T-helper 9 cell (primary cell): Measurements from ENCODE around the gene PRSS48.
"Not testable (repeated sequence)": the region's sequence is repeated elsewhere in the genome, so short reads cannot be mapped to it uniquely, and the experiment has no call there.

Source experiments
- DNase-seq: peaks from one replicate; pipeline ENCODE4 v3.0.0-alpha.2; 2020
- total RNA-seq, 2 donors: gene quantifications; one replicate each; lab custom pipeline; 2026; lab: John Stamatoyannopoulos, UW

The PRSS48 gene, protein sequence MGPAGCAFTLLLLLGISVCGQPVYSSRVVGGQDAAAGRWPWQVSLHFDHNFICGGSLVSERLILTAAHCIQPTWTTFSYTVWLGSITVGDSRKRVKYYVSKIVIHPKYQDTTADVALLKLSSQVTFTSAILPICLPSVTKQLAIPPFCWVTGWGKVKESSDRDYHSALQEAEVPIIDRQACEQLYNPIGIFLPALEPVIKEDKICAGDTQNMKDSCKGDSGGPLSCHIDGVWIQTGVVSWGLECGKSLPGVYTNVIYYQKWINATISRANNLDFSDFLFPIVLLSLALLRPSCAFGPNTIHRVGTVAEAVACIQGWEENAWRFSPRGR
- 0 reads per million in 2 donors for total RNA-seq

DNA sequence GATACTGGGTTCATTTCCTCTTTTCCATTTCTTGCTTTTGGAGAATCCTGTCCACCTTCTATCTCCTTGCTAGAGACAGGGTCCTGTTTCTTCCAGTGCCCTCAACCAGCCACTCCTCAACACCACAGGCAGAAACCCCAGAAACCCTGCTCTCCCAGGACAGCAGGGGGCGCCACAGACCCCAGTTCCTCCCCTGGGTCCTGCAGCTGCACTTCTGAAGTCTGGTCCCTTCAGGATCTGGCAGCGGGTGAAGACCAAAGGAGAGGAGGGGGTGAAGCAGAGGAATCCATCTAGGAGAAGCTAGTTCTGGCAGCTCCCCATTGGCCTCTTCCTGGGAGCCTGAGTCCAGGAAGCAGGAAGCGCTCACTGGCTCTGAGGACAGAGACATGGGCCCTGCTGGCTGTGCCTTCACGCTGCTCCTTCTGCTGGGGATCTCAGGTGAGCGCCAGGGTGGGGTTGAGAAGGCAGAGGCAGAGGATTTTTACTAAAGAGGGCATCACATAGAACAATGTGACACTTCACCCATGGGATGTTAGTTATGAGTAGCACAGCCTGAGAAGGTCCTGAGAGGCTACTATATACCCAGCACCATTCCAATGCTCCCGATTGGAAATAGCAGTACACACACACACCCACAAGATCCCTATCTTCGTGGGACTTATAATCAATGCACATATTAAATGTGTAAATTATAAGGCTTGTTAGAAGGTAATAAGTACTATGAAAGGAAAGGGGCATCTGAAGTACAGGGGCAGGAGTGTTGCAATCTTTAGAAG is at the start of gene PRSS48:
Gene PRSS48 (plus strand): TSS at position 375 of the 776 bp plus-strand sequence. CDS start 12 bp downstream, at position 387.
- peak; percentile 7 for DNase-seq

DNA sequence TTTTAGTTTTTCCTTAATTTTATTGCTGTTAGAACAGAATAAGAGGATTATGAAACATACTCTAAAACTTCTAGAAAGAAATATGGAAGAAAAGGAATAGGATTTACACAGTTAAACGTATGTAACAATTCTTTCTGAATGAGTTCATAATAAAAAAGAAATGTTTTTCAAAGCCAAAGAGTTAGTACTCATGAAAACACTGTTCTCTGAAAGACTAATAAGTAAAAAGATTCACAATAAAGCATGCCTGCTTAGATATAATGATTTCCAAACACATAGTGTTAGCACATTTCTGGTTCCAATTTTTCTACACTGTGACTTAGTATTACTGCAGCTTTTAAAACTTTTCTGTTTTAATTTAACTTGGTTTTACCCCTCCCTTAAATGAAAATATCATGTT is 49.8 kb upstream of the PRSS48 start:
- no peak for DNase-seq

DNA sequence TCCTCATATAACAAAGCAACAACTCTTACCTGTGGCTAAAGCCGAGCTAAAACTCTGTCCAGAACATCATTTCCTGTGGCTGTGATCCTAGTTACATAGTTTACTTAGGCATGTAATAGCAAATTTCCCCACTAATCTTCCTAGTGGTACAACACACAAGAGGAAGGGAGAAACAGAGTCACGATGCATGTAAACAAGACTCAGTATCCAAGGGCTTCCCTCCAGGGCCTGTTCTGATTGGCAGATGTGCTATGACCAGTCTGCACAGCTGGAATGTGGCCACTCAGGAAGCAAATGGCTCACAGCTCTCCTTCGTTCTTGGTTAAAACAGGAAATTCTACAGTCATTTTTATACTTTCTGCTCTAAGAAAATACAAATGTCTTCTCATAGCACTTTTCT is 49.2 kb upstream of the PRSS48 start:
- no peak for DNase-seq

DNA sequence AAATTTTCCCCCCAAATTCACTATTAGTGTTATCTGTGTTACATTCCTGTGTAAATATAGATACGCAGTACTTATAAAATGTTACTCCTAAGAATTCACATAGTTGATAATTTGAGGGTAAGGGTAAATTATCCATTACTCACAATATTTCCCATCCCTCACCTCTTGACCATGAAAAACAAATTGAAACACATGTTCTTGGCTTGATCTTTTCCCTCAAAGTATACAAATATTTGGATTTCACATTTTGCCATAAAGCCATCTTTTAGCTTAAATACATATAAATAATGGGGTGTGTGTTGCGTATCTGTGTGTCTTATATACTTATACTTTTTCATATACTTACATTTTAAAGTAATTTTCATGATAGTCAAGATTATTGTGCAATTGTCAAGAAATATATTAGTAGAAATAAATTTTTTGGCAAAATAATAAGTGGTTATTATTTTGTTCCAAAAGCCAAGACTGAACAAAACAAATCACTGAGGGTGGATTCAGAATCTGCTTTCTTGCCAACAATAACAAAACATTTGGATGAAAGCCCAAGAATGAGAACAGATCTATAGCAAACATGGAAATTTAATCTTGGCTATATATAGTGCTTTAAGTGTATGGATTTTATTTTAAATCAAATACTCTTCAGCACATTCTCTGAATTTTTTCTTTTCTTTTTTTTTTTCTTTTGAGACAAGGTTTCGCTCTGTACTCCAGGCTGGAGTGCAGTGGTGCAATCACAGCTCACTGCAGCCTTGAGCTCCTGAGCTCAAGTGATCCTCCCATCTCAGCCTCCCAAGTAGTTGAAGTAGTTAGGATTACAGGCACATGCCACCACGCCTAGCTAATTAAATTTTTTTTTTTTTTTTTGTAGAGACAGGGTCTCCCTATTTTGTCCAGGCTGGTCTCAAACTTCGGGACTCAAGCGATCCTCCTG is 48.5 kb upstream of the PRSS48 start:
- DNase-seq = no peak

DNA sequence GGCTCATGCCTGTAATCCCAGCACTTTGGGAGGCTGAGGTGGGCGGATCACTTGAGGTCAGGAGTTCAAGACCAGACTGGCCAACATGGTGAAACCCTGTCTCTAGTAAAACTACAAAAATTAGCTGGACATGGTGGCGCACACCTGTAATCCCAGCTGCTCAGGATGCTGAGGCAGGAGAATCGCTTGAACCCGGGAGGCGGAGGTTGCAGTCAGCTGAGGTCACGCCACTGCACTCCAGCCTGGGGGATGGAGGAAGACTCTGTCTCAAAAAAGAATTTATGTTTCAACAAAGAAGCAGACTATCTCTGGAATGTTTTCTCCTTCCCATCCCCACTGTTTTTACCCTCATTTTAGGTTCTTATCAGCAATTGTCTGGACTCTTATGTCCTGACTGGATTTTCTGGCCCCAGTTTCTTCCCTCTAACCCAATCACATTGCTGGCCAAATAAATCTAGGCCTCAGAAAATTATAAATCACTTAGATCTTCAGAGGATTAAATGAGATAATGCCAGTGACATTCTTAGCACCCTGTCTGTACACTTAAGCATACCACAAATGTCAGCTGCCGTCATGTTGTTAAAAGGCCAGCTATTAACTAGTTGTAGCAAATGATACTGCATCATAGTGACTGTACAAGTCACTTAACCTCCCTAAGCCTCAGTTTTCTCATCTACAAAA is 44.9 kb upstream of the PRSS48 start:
- no peak for DNase-seq

DNA sequence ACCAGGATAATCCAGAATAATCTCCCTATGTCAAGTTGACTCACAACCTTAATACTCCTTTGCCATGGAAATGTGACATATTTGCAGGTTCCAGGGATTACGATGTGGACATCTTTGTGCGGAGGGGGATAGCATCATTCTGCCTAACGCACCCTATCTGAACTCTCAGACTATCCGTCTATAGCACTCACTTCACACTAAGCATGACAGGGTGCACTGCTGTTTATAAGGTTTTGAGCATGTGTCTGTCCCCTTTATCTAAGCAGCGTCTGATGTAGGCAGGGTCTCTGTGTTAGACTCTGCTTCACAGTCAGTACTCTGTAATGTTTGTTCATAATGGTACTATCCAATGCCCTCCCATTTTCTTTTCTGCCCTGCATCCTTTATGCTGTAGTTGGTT is 43.4 kb upstream of the PRSS48 start:
- DNase-seq = no peak

DNA sequence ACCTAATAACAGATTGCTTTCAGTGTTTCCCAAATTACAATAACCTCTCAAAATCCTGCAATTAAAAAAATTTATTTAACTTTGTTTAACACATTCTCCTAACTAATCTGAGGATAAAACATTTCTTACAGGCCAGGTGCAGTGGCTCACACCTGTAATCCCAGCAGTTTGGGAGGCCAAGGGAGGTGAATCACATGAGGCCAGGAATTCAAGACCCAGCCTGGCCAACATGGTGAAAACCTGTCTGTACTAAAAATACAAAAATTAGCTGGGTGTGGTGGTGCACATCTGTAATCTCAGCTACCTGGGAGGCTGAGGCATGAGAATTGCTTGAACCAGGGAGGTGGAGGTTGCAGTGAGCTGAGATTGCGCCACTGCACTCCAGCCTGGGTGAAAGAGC is 41.6 kb upstream of the PRSS48 start:
- not testable (repeated sequence) for DNase-seq

DNA sequence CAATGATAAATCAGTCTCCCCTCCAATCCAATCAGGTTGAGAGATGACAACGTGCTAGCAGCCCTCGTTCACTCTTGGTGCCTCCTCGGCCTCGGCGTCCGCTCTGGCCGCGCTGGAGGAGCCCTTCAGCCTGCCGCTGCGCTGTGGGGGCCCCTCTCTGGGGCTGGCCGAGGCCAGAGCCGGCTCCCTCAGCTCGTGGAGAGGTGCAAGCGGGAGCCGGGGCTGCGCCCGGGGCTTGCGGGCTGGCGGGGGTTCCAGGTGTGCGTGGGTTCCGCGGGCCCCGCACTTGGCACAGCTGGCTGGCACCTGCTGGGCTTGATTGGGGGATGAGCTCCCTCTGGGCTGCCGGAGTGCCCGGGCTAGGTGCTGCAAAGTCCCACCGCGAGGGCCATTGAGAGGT is 40.9 kb upstream of the PRSS48 start:
- no peak for DNase-seq

DNA sequence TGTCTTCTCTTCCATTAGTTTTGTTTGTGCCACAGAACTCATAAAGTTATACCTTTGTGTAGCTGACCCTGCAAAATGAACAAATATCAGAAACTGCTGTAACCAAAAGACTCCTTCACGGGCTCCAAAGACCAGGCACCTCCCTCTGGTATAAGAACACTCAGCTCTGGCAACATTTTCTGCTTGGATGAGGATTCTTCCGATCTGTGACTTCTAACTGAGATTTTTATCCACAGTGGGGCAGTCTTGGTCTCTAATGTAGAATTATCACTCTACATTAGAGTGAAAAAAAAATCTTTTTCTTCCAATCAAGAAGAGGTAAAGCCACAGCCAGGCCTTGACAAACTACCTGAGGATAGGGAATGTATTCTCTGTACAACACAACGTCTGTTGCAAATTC is 38.5 kb upstream of the PRSS48 start:
- DNase-seq = no peak

DNA sequence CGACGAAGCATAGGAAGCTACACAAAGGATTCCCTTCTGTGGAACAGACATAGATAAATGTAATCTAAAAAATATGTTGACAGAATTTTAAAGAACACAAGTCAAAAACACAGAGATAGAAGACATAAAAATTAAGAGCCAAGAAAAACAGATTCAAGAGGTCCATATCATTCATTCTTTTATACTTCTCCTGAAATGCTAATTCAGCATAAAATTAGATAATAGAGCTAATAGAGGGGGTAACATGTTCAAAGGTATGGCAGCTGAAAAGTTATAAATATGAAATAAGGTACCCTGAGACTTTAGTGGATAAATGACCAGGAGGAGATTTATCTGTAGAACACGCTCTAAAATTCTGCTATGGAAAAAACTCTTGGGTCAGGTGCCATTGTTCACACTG is 37.4 kb upstream of the PRSS48 start:
- no peak for DNase-seq

DNA sequence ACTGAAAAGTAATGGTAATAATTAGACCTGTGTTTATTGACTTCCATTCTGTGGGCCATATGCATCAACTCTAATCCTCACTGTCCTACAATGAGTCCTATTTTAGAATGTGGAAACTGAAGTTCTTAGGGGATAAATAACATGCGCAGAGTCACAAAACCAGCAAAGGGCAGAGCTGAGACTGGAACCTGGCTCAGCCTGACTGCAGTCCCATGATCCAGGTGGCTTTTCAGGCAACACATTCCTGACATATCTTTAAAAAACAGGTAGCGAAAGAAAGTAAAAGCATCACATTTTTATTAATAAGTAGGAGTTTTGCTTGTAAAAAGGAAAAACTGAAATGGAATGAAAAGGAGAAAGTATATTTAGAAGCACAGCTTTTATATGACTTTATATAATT is 34.7 kb upstream of the PRSS48 start:
- DNase-seq = no peak

DNA sequence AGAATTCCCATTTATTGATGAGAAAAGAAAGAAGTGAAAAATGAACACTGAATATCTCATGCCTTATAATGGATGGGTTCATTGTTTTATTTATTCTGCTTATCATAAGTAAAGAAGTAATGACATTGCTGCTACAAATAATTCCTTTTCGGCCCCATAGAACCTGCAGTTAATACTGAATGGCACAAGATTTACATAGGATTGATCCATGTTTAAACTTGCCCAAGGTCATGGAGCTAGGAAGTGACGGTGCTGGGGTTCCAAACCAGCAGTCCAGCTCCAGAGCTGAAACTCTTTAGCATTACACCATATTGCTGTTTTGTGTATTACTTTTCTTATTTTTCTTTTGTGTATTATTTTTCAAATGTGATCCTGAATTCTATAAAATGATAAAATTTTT is 30.2 kb upstream of the PRSS48 start:
- no peak for DNase-seq

DNA sequence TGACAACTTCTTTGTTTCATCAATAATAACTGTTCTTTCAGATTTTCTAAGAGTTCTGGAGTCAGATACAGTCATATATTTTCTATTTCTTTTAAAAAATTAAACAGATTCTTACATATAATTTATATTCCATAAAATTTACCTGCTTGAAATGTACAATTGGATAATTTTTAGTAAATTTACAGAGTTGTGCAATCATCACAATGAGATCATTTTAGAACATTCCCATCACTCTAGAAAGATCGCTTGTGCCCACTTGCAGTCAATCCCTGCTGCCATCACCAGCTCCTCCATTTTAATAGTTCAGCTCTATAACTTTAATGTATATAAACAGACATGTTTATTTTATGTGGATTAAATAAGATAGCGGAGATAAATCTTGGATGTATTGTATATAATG is 29.6 kb upstream of the PRSS48 start:
- DNase-seq = no peak

DNA sequence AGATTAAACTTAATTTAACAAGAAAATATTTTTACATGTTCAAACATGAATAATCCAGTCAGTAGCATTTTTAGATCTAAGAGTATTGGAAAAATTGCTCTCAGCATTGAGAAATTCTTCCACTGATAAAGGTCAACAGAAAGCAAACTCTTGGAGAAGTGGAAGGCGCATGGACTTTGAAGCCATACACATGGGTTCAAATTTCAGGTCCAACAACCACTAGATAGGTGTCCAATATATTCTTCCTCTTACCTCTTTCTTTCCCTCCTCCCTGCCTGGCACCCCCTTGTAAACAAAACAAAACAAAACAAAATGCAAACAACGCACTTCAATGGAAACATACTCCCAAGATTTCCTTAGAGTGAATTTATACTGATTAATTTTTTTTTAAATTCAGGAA is 28.4 kb upstream of the PRSS48 start:
- no peak for DNase-seq

DNA sequence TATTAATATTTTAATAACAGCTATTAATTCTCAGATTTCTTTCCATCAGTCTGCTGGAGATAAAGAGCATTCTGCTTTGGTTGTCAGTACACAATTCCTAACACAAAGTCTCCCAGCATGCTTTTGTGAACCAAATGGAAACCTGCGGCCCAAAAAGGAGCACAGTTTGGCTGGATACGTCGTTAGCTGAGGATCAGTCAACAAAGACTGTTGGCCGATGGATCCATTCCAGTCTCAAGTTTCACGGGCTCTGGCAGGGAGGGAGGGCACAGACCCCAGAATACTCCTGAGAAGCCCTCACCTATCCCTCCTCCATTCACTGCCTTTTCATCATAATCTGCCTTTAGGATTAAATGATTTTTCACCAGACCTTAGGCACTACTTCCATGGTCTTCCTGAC is 26.3 kb upstream of the PRSS48 start:
- no peak for DNase-seq

DNA sequence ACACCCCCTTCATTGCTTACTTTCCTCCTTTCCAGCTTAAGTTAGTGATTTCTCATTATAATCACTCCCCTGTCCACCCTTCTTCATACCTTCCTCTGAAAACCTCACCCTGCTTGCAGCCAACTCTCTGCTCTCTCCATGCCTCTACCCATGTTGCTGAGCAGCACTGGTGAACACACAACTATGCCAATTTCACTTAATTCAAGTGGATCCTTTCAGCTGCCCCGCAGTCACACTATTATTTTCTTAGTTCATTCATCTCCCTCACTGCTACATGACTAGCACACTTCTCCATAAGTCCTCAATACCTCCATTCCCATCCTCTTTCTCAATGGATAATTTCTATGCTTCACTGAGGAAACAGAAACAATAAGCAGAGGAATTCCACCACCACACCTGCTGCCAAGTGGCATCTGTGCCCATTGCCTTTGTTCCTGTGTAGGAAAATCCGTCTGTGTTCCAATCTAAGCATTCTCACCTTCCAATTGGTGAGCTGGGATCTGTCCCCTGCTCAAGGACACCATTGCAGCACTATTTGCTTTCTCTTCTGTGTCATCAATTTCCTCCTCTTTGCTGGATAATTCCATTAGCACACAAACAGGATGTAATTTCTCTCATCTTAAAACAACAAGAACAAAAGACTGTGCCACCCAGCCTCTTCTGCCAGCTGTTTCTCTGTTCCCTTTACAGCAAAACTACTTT is 25.2 kb upstream of the PRSS48 start:
- DNase-seq = no peak

DNA sequence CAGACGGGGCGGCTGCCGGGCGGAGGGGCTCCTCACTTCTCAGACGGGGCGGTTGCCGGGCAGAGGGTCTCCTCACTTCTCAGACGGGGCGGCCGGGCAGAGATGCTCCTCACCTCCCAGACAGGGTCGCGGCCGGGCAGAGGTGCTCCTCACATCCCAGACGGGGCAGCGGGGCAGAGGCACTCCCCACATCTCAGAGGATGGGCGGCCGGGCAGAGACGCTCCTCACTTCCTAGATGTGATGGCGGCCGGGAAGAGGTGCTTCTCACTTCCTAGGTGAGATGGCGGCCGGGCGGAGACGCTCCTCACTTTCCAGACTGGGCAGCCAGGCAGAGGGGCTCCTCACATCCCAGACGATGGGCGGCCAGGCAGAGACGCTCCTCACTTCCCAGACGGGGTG is 21.7 kb upstream of the PRSS48 start:
- DNase-seq = not testable (repeated sequence)

DNA sequence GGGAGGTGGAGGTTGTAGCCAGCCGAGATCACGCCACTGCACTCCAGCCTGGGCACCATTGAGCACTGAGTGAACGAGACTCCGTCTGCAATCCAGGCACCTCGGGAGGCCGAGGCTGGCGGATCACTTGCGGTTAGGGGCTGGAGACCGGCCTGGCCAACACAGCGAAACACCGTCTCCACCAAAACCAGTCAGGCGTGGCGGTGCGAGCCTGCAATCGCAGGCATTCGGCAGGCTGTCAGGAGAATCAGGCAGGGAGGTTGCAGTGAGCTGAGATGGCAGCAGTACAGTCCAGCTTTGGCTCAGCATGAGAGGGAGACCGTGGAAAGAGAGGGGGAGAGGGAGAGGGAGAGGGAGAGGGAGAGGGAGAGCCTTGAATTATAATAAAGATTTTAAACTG is 21.3 kb upstream of the PRSS48 start:
- DNase-seq = not testable (repeated sequence)

DNA sequence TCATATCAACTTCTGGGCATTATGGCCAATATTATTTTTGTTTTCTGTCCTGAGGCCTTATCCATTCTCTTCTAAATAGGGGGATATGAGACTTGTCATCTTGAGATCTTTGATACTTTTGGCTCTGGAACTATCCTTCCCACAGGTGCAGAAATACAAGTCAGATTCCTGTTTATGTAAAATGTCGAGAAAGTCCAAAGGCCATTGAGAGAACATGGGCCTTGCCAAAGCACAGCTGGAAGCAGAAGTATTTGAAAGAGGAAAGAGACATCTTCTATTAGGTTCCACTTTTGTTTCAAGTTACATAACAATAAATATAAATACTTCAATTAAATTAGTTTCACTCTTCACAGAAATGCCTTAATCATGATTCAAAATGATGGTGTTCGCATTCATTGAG is 20.8 kb upstream of the PRSS48 start:
- DNase-seq = no peak

DNA sequence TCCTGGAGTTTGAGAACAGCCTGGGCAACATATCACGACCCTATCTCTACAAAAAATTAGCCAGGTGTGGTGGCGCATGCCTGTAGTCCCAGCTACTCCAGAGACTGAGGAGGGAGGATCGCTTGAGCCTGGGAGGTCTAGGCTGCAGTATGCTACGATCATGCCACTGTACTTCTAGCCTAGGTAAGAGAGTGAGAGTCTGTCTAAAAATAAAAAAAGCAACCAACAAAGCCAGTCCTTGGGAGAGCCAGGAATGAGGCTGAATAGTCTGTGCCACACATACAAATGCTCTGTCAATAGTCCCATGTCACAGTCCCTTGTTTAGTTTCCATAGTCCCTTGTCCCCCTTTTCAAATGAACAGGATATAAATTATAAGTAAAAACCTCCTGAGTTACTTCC is 19.3 kb upstream of the PRSS48 start:
- no peak for DNase-seq

DNA sequence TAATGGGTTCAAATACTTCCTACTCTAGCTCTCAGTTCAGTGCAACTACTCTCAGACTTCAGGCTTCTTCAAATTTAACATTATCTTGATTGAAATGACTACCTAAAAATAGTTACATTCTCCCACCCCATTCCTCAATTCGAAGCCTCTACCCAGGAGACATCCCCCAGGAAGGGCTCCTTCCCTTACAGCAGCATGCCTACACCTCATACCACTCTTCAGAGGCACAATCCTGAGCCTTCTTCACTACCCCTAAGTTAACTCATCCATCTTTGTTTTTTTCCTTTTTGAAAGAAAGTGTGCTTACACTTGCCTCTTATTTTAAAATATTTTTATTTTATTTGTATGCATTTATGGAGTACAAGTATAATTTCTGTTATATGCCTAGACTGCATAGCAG is 17.2 kb upstream of the PRSS48 start:
- no peak for DNase-seq

DNA sequence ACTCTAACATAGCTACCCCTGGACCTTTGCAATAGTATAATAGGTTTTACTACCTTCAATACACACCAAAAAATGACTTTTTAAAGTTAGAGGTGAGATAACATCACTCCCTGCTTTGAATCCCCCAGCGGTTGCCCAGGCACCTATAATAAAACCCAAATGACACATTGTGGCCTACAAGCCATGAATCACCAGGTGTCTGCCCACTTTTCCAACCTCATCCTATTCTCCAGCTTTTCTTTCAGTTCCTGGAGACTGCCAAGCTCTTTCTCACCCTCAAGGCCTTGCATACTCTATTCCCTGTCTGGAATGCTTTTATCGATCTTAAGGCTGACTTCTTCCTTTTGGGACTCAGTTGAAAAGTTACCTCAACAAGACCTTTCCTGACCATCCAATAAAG is 16.4 kb upstream of the PRSS48 start:
- DNase-seq = no peak
